NK-92 (cell line): ENCODE data around the gene CDC27.
"Not testable (repeated sequence)": the region's sequence is repeated elsewhere in the genome, so short reads cannot be mapped to it uniquely, and the experiment has no call there.

Experiments
- DNase-seq: peaks from one replicate; lab custom pipeline; 2025; ENCODE audit not compliant: unreplicated experiment; lab: John Stamatoyannopoulos, UW

CDC27 gene

DNA sequence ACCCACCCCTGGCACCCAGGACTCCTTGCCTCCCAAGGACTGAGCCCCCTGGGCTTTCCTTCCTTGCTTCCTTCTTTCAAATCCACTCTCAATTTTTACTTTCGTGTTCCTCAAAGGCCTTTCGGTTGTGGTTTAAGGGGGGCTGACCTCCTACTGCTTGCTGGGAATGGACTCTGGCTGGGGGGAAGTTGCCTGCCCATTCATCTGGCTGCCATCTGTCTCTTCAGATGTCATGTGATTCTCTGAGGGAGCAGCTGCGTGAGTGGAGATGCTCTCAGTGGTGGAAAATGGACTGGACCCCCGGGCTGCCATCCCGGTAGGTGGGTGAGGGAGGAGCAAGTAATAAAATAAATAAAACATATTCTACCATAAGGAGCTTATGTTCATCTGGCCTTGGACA is 116.2 kb downstream of the CDC27 start:
- no peak for DNase-seq

DNA sequence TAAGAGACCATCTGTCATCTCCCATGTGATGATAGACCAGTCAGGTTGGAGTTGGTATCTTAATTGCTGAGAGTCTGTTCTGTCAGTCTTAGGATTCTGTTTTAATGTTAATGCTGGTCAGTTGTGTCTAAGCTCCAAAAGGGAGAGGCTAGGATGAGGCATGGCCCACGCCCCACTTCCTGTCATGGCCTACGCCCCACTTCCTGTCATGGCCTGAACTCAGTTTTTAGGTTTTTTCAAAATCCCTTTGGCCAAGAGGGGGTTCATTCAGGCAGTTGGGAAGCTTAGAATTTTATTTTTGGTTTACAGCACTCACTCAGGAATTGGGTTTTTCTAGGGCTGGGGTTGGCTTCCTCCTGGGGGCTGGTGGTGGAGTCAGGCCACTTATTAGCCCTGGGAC is 117.9 kb downstream of the CDC27 start:
- DNase-seq: not testable (repeated sequence)

DNA sequence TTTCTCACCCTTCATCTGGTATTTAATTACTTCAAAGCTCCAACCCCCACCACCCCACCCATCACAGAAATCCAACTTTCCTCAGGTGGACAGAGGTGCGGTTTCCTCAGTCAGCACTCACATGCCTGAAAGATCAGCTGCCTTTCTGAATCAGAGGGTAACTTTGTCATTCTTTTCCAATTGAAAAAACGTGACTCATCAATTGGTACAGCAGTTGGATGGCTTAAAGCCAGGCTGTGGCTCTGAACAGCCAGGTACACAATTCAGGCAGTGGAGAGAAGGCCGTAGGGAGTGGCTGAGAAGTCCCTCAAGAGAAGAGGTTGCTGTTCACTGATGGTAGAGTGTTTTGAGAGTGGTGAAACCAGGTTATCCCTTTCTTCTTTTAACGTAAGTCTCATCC is 118.8 kb downstream of the CDC27 start:
- DNase-seq: not testable (repeated sequence)
